Upper lobe of left lung (tissue), 4 donors: Measurements from ENCODE around the gene TP73.

Experiments used
- CTCF ChIP-seq, 6 experiments: fragments of 450-650 bp in 4 of 6; fragments of 200-600 bp in 2 of 6; sonication (generic) in 2 of 6; IDR thresholded peaks; one replicate each; pipeline ENCODE4 v1.5.1; 2016 to 2019; ENCODE audit warnings: antibody characterized with exemption in 6 of 6
- EP300 ChIP-seq, 4 donors: sonication (generic); formaldehyde crosslinking; IDR thresholded peaks; one replicate each; pipeline ENCODE4 v1.5.1; 2017; ENCODE audit warnings: antibody characterized with exemption in 4 of 4, control low read depth in 2 of 4
- POLR2A ChIP-seq, 4 donors: fragments of 450-650 bp; IDR thresholded peaks; one replicate each; pipeline ENCODE4 v1.5.1; 2016 to 2017; ENCODE audit warnings: antibody characterized with exemption in 4 of 4, mild to moderate bottlenecking in 2 of 4

DNA sequence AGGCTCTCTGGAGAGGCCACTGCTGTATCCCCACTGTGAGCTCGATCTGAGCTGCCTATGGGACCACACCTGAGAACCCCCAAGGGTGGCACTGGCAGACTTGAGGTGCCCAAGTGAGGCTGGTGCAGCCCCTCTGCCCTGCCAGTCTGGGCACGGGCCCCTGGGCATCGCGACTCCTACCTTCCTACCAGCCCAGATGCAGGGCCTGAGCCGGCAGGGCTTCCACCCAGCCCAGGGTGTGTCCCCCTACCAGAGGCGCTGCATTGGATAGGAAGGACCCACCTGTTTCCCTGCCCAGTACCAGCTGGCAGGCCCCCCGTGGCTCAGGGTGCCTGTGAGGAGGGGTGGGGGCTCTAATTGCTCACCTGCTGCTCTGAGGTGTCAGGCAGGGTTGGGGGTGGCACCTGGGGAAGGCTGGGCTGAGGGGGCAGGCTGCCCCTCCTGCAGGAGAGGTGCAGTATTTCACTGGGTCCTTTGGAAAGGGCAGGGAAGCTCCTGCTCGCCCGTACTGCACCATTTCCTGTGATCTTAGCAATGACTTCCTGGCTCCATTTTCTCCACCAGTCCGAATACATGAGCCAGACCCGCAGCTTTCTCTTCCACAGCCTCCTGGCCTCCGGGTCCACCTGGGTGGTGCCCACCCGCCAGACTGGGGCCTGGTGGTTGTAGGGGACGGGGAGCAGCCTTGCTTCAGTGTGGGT is 11.8 kb downstream of the TP73 start:
- TF ChIP-seq EP300 (IDR thresholded peaks at IDR 0.05) (no peak), CTCF (IDR thresholded peaks at IDR 0.05) (no peak), POLR2A (IDR thresholded peaks at IDR 0.05) (no peak)
